ENCODE data around the gene AOX1. TPM values are rescaled to one million over a fixed set of nuclear protein-coding genes. Genes with fewer than 3 reads are reported as not detected.
A peak's percentile ranks its signal among the peaks of the same experiment; 100 is the strongest.
"Not testable (repeated sequence)": the region's sequence is repeated elsewhere in the genome, so short reads cannot be mapped to it uniquely, and the experiment has no call there.

AOX1 gene
- total RNA-seq, 2 experiments from 2014 or later: 0.65 to 0.82 TPM

- no peak for ATAC-seq
- Mint-ChIP-seq H3K4me3 (no peak overlapping the region), H3K36me3 (ENCODE audit: low read depth) (no peaks in the 10 kb centered on the region), H3K27me3 (peaks cover 7% of the 10 kb centered on the region), H3K4me1 (no peaks in the 10 kb centered on the region), H3K9me3 (ENCODE audit: low read depth) (no peaks in the 10 kb centered on the region), H3K27ac (no peak overlapping the region)
- CTCF ChIA-PET: interaction anchor here (1.0 to 1.3 kb wide), 2 partner anchors 13 to 26 kb away, joined by 4 to 5 read pairs; no protein-coding TSS in a partner anchor
- intact Hi-C loops (cut with DNase I, micrococcal nuclease): no loop called here
- POLR2A ChIA-PET: no interaction called here
- DNase-seq: no peak
Observed at GRCh38 chr2:200603972-200604371, 18.2 kb downstream of the AOX1 start.

GRCh38 chr2:200604571-200605255 is 18.9 kb downstream of the AOX1 start:
- no peak overlapping the region for H3K27ac Mint-ChIP-seq
- intact Hi-C loops (cut with DNase I, micrococcal nuclease): no loop called here
- ATAC-seq (no peak), DNase-seq (no peak)
- no peaks in the 10 kb centered on the region for H3K4me1 Mint-ChIP-seq
- POLR2A ChIA-PET: no interaction called here
- H3K27me3 Mint-ChIP-seq: peaks cover 7% of the 10 kb centered on the region
- H3K4me3 Mint-ChIP-seq: no peak overlapping the region
- CTCF ChIA-PET: interaction anchor here (1.0 to 1.3 kb wide), 2 partner anchors 12 to 26 kb away, joined by 4 to 5 read pairs; no protein-coding TSS in a partner anchor
- no peaks in the 10 kb centered on the region for H3K9me3 Mint-ChIP-seq (ENCODE audit: low read depth)
- no peaks in the 10 kb centered on the region for H3K36me3 Mint-ChIP-seq (ENCODE audit: low read depth)

GRCh38 chr2:200608341-200609027 is 22.7 kb downstream of the AOX1 start:
- no peak for DNase-seq
- Mint-ChIP-seq H3K4me3 (no peak overlapping the region), H3K4me1 (peaks cover 2% of the 10 kb centered on the region), H3K27me3 (peaks cover 5% of the 10 kb centered on the region), H3K9me3 (ENCODE audit: low read depth) (no peaks in the 10 kb centered on the region), H3K36me3 (ENCODE audit: low read depth) (no peaks in the 10 kb centered on the region), H3K27ac (no peak overlapping the region)
- CTCF ChIA-PET: interaction anchor here (0.7 kb wide), 1 partner anchor 10 kb away, joined by 3 read pairs; no protein-coding TSS in a partner anchor
- no peak for ATAC-seq
- intact Hi-C loops (cut with DNase I, micrococcal nuclease): no loop called here
- POLR2A ChIA-PET: no interaction called here

- Mint-ChIP-seq H3K4me3 (no peak overlapping the region), H3K27me3 (peaks cover 7% of the 10 kb centered on the region), H3K27ac (no peak overlapping the region), H3K4me1 (peaks cover 2% of the 10 kb centered on the region), H3K9me3 (ENCODE audit: low read depth) (no peaks in the 10 kb centered on the region), H3K36me3 (ENCODE audit: low read depth) (no peaks in the 10 kb centered on the region)
- DNase-seq (no peak), ATAC-seq (no peak)
- ChIA-PET POLR2A (no interaction called here), CTCF (no interaction called here)
- intact Hi-C loops (cut with DNase I, micrococcal nuclease): no loop called here
Observed at GRCh38 chr2:200609028-200609614, 23.3 kb downstream of the AOX1 start.

- not testable (repeated sequence) for H3K27me3 Mint-ChIP-seq
- peak; percentile 31 for DNase-seq
- ATAC-seq: peak; percentile 84
Observed at GRCh38 chr2:200610217-200610616, 24.4 kb downstream of the AOX1 start.

GRCh38 chr2:200613692-200614091 is 27.9 kb downstream of the AOX1 start:
- CTCF ChIA-PET: interaction anchor here (0.6 to 1.2 kb wide), 3 partner anchors 11 to 628 kb away, joined by 3 to 4 read pairs (median 3); no protein-coding TSS in a partner anchor
- peaks cover 10% of the 10 kb centered on the region for H3K27me3 Mint-ChIP-seq
- no peak overlapping the region for H3K4me3 Mint-ChIP-seq
- no peaks in the 10 kb centered on the region for H3K9me3 Mint-ChIP-seq (ENCODE audit: low read depth)
- H3K4me1 Mint-ChIP-seq: peaks cover 16% of the 10 kb centered on the region
- H3K27ac Mint-ChIP-seq: no peak overlapping the region
- intact Hi-C loops (cut with DNase I, micrococcal nuclease): loop anchor here in 1 of 2 experiments (5.0 kb wide), 1 partner anchor 89 kb away; no protein-coding TSS in a partner anchor
- DNase-seq: no peak
- no peak for ATAC-seq
- no peaks in the 10 kb centered on the region for H3K36me3 Mint-ChIP-seq (ENCODE audit: low read depth)
- POLR2A ChIA-PET: no interaction called here

More at GRCh38 chr2:200610217-200610616, 24.4 kb downstream of the AOX1 start:
- POLR2A ChIA-PET: interaction anchor here (0.6 kb wide), 1 partner anchor 12 kb away, joined by 3 read pairs; no protein-coding TSS in a partner anchor
- not testable (repeated sequence) for H3K9me3 Mint-ChIP-seq (ENCODE audit: low read depth); H3K4me3 Mint-ChIP-seq; H3K27ac Mint-ChIP-seq; H3K4me1 Mint-ChIP-seq; H3K36me3 Mint-ChIP-seq (ENCODE audit: low read depth)
- intact Hi-C loops (cut with DNase I, micrococcal nuclease): loop anchor here in 1 of 2 experiments (5.0 kb wide), 1 partner anchor 92 kb away; no protein-coding TSS in a partner anchor
- CTCF ChIA-PET: interaction anchor here (0.6 kb wide), 1 partner anchor 34 kb away, joined by 3 read pairs; no protein-coding TSS in a partner anchor

GRCh38 chr2:200614249-200614648 is 28.4 kb downstream of the AOX1 start:
- H3K27me3 Mint-ChIP-seq: peaks cover 9% of the 10 kb centered on the region
- ChIA-PET POLR2A (no interaction called here), CTCF (interaction anchor here (0.6 to 1.2 kb wide), 3 partner anchors 12 to 628 kb away, joined by 3 to 4 read pairs (median 3); no protein-coding TSS in a partner anchor)
- H3K9me3 Mint-ChIP-seq (ENCODE audit: low read depth): no peaks in the 10 kb centered on the region
- peak; percentile 46 for ATAC-seq
- H3K4me1 Mint-ChIP-seq: peaks cover 17% of the 10 kb centered on the region
- intact Hi-C loops (cut with DNase I, micrococcal nuclease): loop anchor here in 1 of 2 experiments (5.0 kb wide), 1 partner anchor 88 kb away; no protein-coding TSS in a partner anchor
- peak; percentile 17 for DNase-seq
- H3K27ac Mint-ChIP-seq: no peak overlapping the region
- no peaks in the 10 kb centered on the region for H3K36me3 Mint-ChIP-seq (ENCODE audit: low read depth)
- H3K4me3 Mint-ChIP-seq: no peak overlapping the region

- no peak for ATAC-seq
- Mint-ChIP-seq H3K4me1 (peaks cover 15% of the 10 kb centered on the region), H3K9me3 (ENCODE audit: low read depth) (no peaks in the 10 kb centered on the region), H3K27me3 (peaks cover 11% of the 10 kb centered on the region), H3K27ac (no peak overlapping the region), H3K4me3 (no peak overlapping the region), H3K36me3 (ENCODE audit: low read depth) (no peaks in the 10 kb centered on the region)
- intact Hi-C loops (cut with DNase I, micrococcal nuclease): no loop called here
- no peak for DNase-seq
- POLR2A ChIA-PET: no interaction called here
- CTCF ChIA-PET: no interaction called here
Observed at GRCh38 chr2:200615247-200615646, 29.4 kb downstream of the AOX1 start.

GRCh38 chr2:200616193-200616592 is 30.4 kb downstream of the AOX1 start:
- no peak overlapping the region for H3K27ac Mint-ChIP-seq

GRCh38 chr2:200616656-200617055 is 30.8 kb downstream of the AOX1 start:
- Mint-ChIP-seq H3K36me3 (ENCODE audit: low read depth) (no peaks in the 10 kb centered on the region), H3K9me3 (ENCODE audit: low read depth) (no peaks in the 10 kb centered on the region), H3K4me1 (peaks cover 15% of the 10 kb centered on the region), H3K27ac (no peak overlapping the region), H3K4me3 (no peak overlapping the region), H3K27me3 (peaks cover 11% of the 10 kb centered on the region)
- DNase-seq (no peak), ATAC-seq (no peak)
- ChIA-PET POLR2A (no interaction called here), CTCF (interaction anchor here (0.9 to 1.8 kb wide), 3 partner anchors 10 to 88 kb away, joined by 5 to 6 read pairs (median 6); no protein-coding TSS in a partner anchor)
- intact Hi-C loops (cut with DNase I, micrococcal nuclease): no loop called here

More at GRCh38 chr2:200616193-200616592, 30.4 kb downstream of the AOX1 start:
- CTCF ChIA-PET: interaction anchor here (0.9 to 1.8 kb wide), 3 partner anchors 10 to 89 kb away, joined by 5 to 6 read pairs (median 6); no protein-coding TSS in a partner anchor
- Mint-ChIP-seq H3K4me3 (no peak overlapping the region), H3K36me3 (ENCODE audit: low read depth) (no peaks in the 10 kb centered on the region), H3K9me3 (ENCODE audit: low read depth) (no peaks in the 10 kb centered on the region), H3K27me3 (peaks cover 11% of the 10 kb centered on the region), H3K4me1 (peaks cover 15% of the 10 kb centered on the region)
- intact Hi-C loops (cut with DNase I, micrococcal nuclease): no loop called here
- ATAC-seq: no peak
- no peak for DNase-seq
- POLR2A ChIA-PET: no interaction called here

All from activated CD4-positive, alpha-beta T cell treated with anti-CD3 and anti-CD28 coated beads for 36 hours (primary cell).